ENCODE data around the gene C15orf39. TPM values are rescaled to one million over a fixed set of nuclear protein-coding genes. Genes with fewer than 3 reads are reported as not detected.
"Not testable (repeated sequence)": the region's sequence is repeated elsewhere in the genome, so short reads cannot be mapped to it uniquely, and the experiment has no call there.

The C15orf39 gene
- total and polyA plus RNA-seq, 2 of the 13 experiments (the other 11 are each of a cell fraction or from before 2014, with no cell fraction given) = 6.2 to 13.5 TPM

- H3K9me3 ChIP-seq (ENCODE audit: low read length); H3K4me3 ChIP-seq (replicated peaks in 1 of 3; ENCODE audit: insufficient read depth in 1 of 3, low read depth in 2 of 3, low read length in 3 of 3); H4K20me1 ChIP-seq (ENCODE audit: insufficient read depth, low read length); DNase-seq (ENCODE audit: low spot score); H3K36me3 ChIP-seq (replicated peaks in 1 of 2; ENCODE audit: control insufficient read depth in 1 of 2, insufficient read depth in 2 of 2, low read length in 2 of 2); CTCF ChIA-PET (ENCODE audit: low intra/inter-chr PET ratio, low total read pairs); POLR2A ChIA-PET; H3K27ac ChIP-seq (ENCODE audit: extremely low read length, insufficient read depth, low read length); FAIRE-seq; ATAC-seq; intact Hi-C loops (cut with micrococcal nuclease; ENCODE audit: unreplicated experiment); H3K9ac ChIP-seq (ENCODE audit: insufficient read depth, low read depth, low read length); H2AFZ ChIP-seq (ENCODE audit: low read length); H3K79me2 ChIP-seq (ENCODE audit: insufficient read depth, low read length); BruUV-seq (replicated peaks): not testable (repeated sequence)
- 2% methylated on average over 6 of the region's 6 CpGs for WGBS (ENCODE audit: low lambda C conversion rate)
- in situ Hi-C loops (cut with HindIII; ENCODE audit: extremely low pct_ligation_motif_present, low pct_unique_long_range_greater_than_20kb) = loop anchor here (25.0 kb wide), 1 partner anchor 513 kb away; no protein-coding TSS in a partner anchor
- H3K4me2 ChIP-seq (ENCODE audit: low read depth, low read length) = peak overlapping the region; percentile 39
- peaks cover 3 to 13% of the 10 kb centered on the region in 2 experiments; a peak in 2 of 5 replicates for H3K27me3 ChIP-seq (ENCODE audit: control insufficient read depth in 1 of 2, insufficient read depth in 2 of 2, low read length in 2 of 2)
- peaks cover 29% of the 10 kb centered on the region for H3K4me1 ChIP-seq (ENCODE audit: insufficient read depth, low read length)
Observed at GRCh38 chr15:75248991-75249390, 47.3 kb downstream of the C15orf39 start.

GRCh38 chr15:75249726-75250125, 48.0 kb downstream of the C15orf39 start:
- in situ Hi-C loops (cut with HindIII; ENCODE audit: extremely low pct_ligation_motif_present, low pct_unique_long_range_greater_than_20kb) (loop anchor here (25.0 kb wide), 1 partner anchor 513 kb away; no protein-coding TSS in a partner anchor), intact Hi-C loops (cut with micrococcal nuclease; ENCODE audit: unreplicated experiment) (no loop called here)
- Histone ChIP-seq H3K79me2 (ENCODE audit: insufficient read depth, low read length) (no peaks in the 10 kb centered on the region), H4K20me1 (ENCODE audit: insufficient read depth, low read length) (no peaks in the 10 kb centered on the region), H3K36me3 (replicated peaks in 1 of 2; ENCODE audit: control insufficient read depth in 1 of 2, insufficient read depth in 2 of 2, low read length in 2 of 2) (no peaks in the 10 kb centered on the region), H3K27me3 (ENCODE audit: control insufficient read depth in 1 of 2, insufficient read depth in 2 of 2, low read length in 2 of 2) (peaks cover 3 to 13% of the 10 kb centered on the region in 2 experiments; a peak in 2 of 5 replicates), H3K4me1 (ENCODE audit: insufficient read depth, low read length) (peaks cover 29% of the 10 kb centered on the region), H3K4me3 (replicated peaks in 1 of 3; ENCODE audit: insufficient read depth in 1 of 3, low read depth in 2 of 3, low read length in 3 of 3) (no peak overlapping the region), H3K9me3 (ENCODE audit: low read length) (no peaks in the 10 kb centered on the region), H3K9ac (ENCODE audit: insufficient read depth, low read depth, low read length) (no peak overlapping the region), H2AFZ (ENCODE audit: low read length) (no peak overlapping the region), H3K4me2 (ENCODE audit: low read depth, low read length) (no peak overlapping the region), H3K27ac (ENCODE audit: extremely low read length, insufficient read depth, low read length) (no peak overlapping the region)
- CTCF ChIA-PET (ENCODE audit: low intra/inter-chr PET ratio, low total read pairs) = no interaction called here
- TF ChIP-seq ZFP41 (CRISPR knock-in tag; IDR thresholded peaks at IDR 0.05; ENCODE audit: borderline replicate concordance) (no peak), ZSCAN31 (CRISPR knock-in tag; IDR thresholded peaks at IDR 0.05; ENCODE audit: low read depth) (no peak)
- ATAC-seq (no peak), DNase-seq (ENCODE audit: low spot score) (no peak), FAIRE-seq (no peak)
- POLR2A ChIA-PET = no interaction called here
- WGBS (ENCODE audit: low lambda C conversion rate) = 13% methylated on average over 4 of the region's 4 CpGs
- no TSS peak for BruUV-seq (replicated peaks)

GRCh38 chr15:75251343-75251742, 49.7 kb downstream of the C15orf39 start:
- 39% methylated on average over 4 of the region's 4 CpGs for WGBS (ENCODE audit: low lambda C conversion rate)
- Histone ChIP-seq H3K4me1 (ENCODE audit: insufficient read depth, low read length) (peaks cover 29% of the 10 kb centered on the region), H3K27me3 (ENCODE audit: control insufficient read depth in 1 of 2, insufficient read depth in 2 of 2, low read length in 2 of 2) (peaks cover 3 to 13% of the 10 kb centered on the region in 2 experiments; a peak in 2 of 5 replicates)
- H3K9ac ChIP-seq (ENCODE audit: insufficient read depth, low read depth, low read length); POLR2A ChIA-PET; intact Hi-C loops (cut with micrococcal nuclease; ENCODE audit: unreplicated experiment); H4K20me1 ChIP-seq (ENCODE audit: insufficient read depth, low read length); H3K9me3 ChIP-seq (ENCODE audit: low read length); H2AFZ ChIP-seq (ENCODE audit: low read length); H3K79me2 ChIP-seq (ENCODE audit: insufficient read depth, low read length); H3K36me3 ChIP-seq (replicated peaks in 1 of 2; ENCODE audit: control insufficient read depth in 1 of 2, insufficient read depth in 2 of 2, low read length in 2 of 2); BruUV-seq (replicated peaks); CTCF ChIA-PET (ENCODE audit: low intra/inter-chr PET ratio, low total read pairs); in situ Hi-C loops (cut with HindIII; ENCODE audit: extremely low pct_ligation_motif_present, low pct_unique_long_range_greater_than_20kb); FAIRE-seq; H3K4me2 ChIP-seq (ENCODE audit: low read depth, low read length); DNase-seq (ENCODE audit: low spot score); H3K27ac ChIP-seq (ENCODE audit: extremely low read length, insufficient read depth, low read length); H3K4me3 ChIP-seq (replicated peaks in 1 of 3; ENCODE audit: insufficient read depth in 1 of 3, low read depth in 2 of 3, low read length in 3 of 3); ATAC-seq: not testable (repeated sequence)

All from HepG2 (cell line).